Activated CD4-positive, alpha-beta T cell treated with anti-CD3 and anti-CD28 coated beads, Interleukin-2, Interleukin-6, amounts not matched to agents 100 ng/mL and 50 ng/mL, durations not matched to agents 16 hours and 8 hours (primary cell): ENCODE measurements around the gene DFFA.
"Not testable (repeated sequence)": the region's sequence is repeated elsewhere in the genome, so short reads cannot be mapped to it uniquely, and the experiment has no call there.

Source experiments
- DNase-seq: peaks from one replicate; pipeline ENCODE4 v3.0.0-alpha.2; 2020

Gene DFFA, protein sequence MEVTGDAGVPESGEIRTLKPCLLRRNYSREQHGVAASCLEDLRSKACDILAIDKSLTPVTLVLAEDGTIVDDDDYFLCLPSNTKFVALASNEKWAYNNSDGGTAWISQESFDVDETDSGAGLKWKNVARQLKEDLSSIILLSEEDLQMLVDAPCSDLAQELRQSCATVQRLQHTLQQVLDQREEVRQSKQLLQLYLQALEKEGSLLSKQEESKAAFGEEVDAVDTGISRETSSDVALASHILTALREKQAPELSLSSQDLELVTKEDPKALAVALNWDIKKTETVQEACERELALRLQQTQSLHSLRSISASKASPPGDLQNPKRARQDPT

DNA sequence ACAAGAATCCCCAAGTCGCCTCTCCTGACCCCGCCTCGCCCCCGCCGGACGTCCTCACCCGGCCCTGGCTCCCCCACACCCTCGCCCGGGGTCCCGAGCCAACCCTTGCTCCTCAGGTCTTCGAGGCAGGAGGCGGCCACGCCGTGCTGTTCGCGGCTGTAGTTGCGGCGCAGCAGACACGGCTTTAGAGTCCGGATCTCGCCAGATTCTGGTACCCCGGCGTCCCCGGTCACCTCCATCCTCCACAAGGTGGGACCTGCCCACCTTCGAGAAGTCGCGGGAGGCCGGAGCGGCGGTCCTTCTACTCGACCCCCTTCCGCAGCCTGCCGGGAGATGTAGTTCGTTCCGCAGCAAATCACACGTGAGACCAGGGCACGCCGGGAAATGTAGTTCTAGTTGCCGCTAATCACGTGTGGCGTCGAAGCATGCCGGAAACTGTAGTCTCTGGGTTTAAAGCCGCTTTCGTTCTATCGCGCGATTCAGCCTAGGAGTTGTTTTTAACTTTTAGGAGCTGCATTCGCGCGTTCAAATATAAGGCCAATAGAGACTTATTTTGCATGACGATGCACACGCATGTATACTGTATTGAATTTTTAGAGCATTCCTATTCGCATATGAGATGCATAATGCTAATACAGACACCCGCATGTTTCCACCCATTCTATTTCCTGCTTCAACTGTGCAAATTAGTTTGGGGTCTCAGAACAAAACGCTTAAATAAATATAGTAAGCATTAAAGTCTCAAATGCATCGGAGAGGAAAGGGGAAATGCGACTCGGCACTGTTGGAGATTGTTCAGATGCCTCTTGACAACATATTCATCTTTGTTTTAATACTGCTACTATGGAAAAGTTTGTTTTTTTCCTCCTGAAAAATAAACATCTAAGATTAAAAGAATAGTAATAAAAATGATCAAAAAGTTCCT is at the start of gene DFFA:
Gene DFFA (minus strand): TSS at position 310 of the 925 bp plus-strand sequence. CDS start 71 bp downstream, at position 239.
- peak; percentile 96 for DNase-seq

- DNase-seq, result no peak
Measured at GRCh38 chr1:10521537-10522157, 49.3 kb upstream of the DFFA start.

DNA sequence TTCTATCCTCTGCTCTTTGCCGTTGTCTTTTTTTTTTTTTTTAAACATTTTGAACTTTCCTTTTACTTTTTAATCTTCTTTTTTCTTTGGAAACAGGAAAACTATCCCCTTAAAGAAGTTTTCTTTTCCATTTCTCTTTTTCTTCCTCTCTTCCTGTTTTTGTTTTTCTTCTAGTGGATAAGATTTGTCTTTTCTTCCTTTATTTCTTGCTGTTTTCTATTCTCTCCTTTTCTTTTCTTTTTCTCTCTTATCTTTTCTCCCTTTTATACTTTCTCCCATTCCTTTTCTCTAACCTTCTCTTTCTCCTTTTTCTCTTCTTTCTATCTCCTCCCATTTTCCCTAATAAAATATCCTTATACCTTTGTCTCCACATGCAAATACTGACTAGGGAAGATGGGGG is 48.6 kb upstream of the DFFA start:
- DNase-seq, result no peak

DNA sequence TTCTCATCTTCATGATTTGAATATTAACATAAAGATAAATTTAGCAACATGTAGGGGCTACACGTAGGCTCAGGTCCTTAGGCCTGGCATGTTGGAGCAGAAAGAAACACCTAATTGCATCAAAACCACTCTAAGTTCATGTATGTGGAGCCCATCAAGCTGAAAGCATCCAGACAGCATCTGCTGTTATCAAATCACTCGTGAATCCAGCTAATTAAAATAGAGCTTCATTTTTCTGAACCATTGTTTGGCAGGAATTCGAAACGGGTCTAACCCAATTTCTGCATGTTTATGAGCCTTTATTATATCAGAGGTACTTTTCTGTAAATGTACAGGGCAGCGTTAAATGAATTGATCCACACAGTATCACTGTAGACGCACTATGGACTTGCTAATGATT is 48.2 kb upstream of the DFFA start:
- DNase-seq, result no peak

- DNase-seq, result no peak
Measured at GRCh38 chr1:10519016-10519417, 46.7 kb upstream of the DFFA start.

GRCh38 chr1:10517677-10517982 is 45.3 kb upstream of the DFFA start:
- DNase-seq, result no peak

- no peak for DNase-seq
Measured at GRCh38 chr1:10516925-10517676, 44.8 kb upstream of the DFFA start.

- no peak for DNase-seq
Measured at GRCh38 chr1:10515976-10516750, 43.8 kb upstream of the DFFA start.

DNA sequence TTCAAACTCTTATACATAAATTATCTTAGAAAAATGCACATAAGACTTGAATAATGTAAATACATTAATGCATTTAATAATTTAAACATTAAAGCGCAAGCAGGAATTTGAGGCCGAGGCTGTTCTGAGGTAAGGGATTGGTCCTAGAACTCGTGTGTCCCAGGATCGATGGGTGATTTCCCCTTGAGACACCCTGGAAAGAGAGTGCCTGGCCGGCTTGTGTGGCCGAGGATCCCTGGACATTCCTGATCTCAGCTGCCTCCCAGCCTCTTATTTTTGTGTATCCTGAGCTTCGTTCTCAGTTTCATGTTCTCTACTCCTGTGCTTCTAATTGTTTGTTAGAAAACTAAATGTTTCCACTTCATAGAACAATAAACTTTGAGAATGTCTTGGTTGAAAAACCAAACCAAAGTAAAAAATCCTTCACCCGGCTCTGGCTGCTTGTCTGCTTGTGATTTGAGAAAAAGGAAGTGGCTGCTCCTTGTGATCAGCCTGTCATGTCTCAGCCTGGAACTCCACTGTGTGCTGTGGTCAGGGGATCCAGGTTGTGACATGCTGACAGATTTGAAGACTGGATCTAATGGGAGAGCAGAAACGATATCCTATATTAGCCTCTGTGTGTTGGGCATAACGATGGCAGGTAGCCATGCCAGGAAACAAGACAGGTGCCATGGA is 43.1 kb upstream of the DFFA start:
- DNase-seq, result no peak

GRCh38 chr1:10514490-10515235 is 42.3 kb upstream of the DFFA start:
- DNase-seq, result peak; percentile 25

DNA sequence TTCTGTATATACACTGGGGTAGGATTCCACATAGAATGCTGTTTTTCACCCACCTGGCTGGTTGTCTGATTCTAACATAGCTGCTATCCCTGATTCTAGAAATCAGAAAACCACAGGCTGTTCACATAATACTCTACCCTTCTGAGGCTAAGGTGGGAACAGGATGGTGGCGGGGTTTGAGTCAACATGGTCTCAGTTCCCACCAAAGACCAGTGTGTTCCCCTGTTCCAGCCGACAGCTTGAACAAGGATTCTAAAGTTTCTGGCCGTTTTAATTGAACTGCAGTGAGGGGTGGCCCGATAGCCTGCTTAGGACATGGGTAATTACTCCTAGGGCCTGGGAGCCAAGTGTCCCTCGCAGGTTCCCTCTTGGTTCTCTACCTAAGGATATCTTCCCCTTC is 40.9 kb upstream of the DFFA start:
- DNase-seq, result peak; percentile 59

GRCh38 chr1:10511494-10511885 is 39.2 kb upstream of the DFFA start:
- no peak for DNase-seq

- DNase-seq, result peak; percentile 95
Measured at GRCh38 chr1:10510520-10511493, 38.5 kb upstream of the DFFA start.

GRCh38 chr1:10509809-10510509 is 37.6 kb upstream of the DFFA start:
- DNase-seq, result peak; percentile 21

- DNase-seq, result no peak
Measured at GRCh38 chr1:10508511-10508951, 36.2 kb upstream of the DFFA start.

- DNase-seq, result peak; percentile 75
Measured at GRCh38 chr1:10507111-10507879, 35.0 kb upstream of the DFFA start.

DNA sequence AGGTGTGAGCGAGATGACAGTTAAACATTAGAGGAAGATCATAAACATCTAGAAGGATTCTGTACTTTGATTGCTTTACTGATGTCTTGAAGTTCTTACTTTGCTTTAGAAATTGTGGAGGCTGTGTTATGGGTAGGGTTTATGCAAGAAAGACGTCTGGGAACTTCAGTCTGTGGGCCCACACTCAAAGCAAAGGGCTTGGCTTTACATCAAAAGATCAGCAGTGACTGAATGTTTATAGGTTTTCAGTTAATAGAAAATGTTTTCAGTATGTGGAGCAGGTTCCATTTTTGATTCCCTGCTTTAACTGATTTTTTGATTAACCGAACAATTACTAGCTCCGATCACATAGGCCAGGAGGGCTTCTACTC is 34.3 kb upstream of the DFFA start:
- no peak for DNase-seq

DNA sequence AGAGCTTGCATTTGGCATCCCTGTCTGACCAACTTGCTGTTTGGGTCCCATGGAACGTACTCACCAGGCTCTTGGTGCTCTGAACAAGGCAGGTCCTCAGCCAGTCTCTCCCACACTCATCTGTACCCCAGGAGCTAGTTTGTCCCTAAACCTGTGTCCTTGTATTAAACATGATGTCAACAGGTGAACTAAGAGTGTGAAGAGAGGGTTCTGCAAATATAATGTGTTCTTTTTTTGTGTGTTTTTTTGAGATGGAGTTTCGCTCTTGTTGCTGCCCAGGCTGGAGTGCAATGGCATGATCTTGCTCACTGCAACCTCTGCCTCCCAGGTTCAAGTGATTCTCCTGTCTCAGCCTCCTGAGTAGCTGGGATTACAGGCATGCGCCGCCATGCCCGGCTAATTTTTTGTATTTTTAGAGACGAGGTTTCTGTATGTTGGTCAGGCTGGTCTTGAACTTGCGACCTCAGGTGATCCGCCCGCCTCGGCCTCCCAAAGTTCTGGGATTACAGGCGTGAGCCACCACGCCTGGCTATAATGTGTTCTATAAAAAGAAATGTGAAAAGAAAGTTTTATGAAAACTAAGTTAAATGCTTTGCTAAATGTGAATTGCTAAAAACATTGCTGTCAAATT is 33.8 kb upstream of the DFFA start:
- DNase-seq, result not testable (repeated sequence)
